Measurements from ENCODE around the gene EDARADD.

The EDARADD gene

DNA sequence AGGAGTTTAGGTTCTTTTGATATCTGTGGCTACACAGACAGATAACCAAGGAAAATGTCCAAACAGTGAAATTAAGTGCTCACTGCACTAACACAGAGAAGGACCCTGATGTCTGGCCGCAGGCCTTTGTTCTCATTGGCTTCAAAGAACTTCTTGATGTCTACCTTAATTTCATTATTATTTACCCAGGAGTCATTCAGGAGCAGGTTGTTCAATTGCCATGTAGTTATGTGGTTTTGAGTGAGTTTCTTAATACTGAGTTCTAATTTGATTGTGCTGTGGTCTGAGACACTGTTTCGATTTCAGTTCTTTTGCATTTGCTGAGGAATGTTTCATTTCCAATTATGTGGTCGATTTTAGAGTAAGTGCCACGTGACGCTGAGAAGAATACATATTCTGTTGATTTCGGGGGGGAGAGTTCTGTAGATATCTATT lies 114.5 kb downstream of the EDARADD start:
- DNase-seq: no peak
- Histone ChIP-seq H2AK5ac (ENCODE audit: low read length, severe bottlenecking) (no peak overlapping the region), H2BK15ac (ENCODE audit: low read depth, poor library complexity, severe bottlenecking) (no peak overlapping the region), H3K18ac (ENCODE audit: low read depth in 1 of 2, low read length in 2 of 2) (no peak overlapping the region), H4K8ac (ENCODE audit: low read length) (no peak overlapping the region), H3K27me3 (ENCODE audit: control insufficient read depth in 1 of 2, insufficient read depth in 1 of 2, low read length in 2 of 2) (peaks cover 0 to 6% of the 10 kb centered on the region in 2 experiments), H2BK120ac (ENCODE audit: low read depth, low read length) (no peak overlapping the region), H3K4me1 (ENCODE audit: control insufficient read depth, insufficient read depth, low read depth, low read length) (peaks cover 2% of the 10 kb centered on the region), H3K14ac (ENCODE audit: low read length in 2 of 2) (no peak overlapping the region), H3K9ac (ENCODE audit: low read length) (no peak overlapping the region), H3K4ac (ENCODE audit: low read depth in 1 of 2, low read length in 2 of 2) (no peak overlapping the region), H3K36me3 (ENCODE audit: control insufficient read depth in 1 of 2, insufficient read depth in 2 of 2, low read depth in 1 of 2, low read length in 2 of 2) (no peaks in the 10 kb centered on the region), H2BK12ac (ENCODE audit: low read length in 2 of 2) (no peak overlapping the region), H4K91ac (ENCODE audit: low read length) (no peak overlapping the region), H3K9me3 (ENCODE audit: control insufficient read depth, low read length) (no peaks in the 10 kb centered on the region), H2BK5ac (ENCODE audit: low read depth, low read length, poor library complexity, severe bottlenecking) (no peak overlapping the region), H3K79me1 (replicated peaks; ENCODE audit: low read length, poor library complexity, severe bottlenecking) (no peaks in the 10 kb centered on the region), H2AFZ (ENCODE audit: low read depth, low read length) (no peak overlapping the region), H3K4me3 (ENCODE audit: insufficient read depth in 1 of 2, low read depth in 1 of 2, low read length in 2 of 2) (no peak overlapping the region), H3K27ac (ENCODE audit: low read length, poor library complexity, severe bottlenecking) (no peak overlapping the region), H3K23ac (ENCODE audit: low read length in 2 of 2) (no peak overlapping the region), H3K4me2 (ENCODE audit: low read length, poor library complexity, severe bottlenecking) (no peak overlapping the region)
- WGBS: 92% methylated on average over 6 of the region's 6 CpGs

DNA sequence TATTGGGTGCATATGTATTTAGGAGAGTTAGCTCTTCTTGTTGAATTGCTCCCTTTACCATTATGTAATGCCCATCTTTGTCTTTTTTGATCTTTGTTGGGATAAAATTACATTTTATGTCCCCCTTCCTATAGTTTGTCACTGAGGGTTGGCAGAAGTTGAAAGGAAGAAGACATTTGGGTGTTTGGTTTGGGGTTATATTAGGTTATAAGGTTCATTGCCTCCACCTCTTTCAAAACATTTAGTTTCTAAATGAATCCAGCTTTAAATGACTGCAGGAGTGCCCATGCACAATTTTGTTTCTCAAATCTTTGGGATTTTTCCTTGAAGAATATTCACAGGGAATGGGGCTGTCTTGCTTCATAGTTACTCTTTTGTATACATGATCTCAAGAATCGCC lies 115.1 kb downstream of the EDARADD start:
- Histone ChIP-seq H3K4ac (ENCODE audit: low read depth in 1 of 2, low read length in 2 of 2) (no peak overlapping the region), H2AK5ac (ENCODE audit: low read length, severe bottlenecking) (no peak overlapping the region), H3K4me2 (ENCODE audit: low read length, poor library complexity, severe bottlenecking) (no peak overlapping the region), H2BK15ac (ENCODE audit: low read depth, poor library complexity, severe bottlenecking) (no peak overlapping the region), H3K14ac (ENCODE audit: low read length in 2 of 2) (no peak overlapping the region), H3K4me3 (ENCODE audit: insufficient read depth in 1 of 2, low read depth in 1 of 2, low read length in 2 of 2) (no peak overlapping the region), H3K23ac (ENCODE audit: low read length in 2 of 2) (no peak overlapping the region), H3K9ac (ENCODE audit: low read length) (no peak overlapping the region), H3K4me1 (ENCODE audit: control insufficient read depth, insufficient read depth, low read depth, low read length) (peaks cover 2% of the 10 kb centered on the region), H4K8ac (ENCODE audit: low read length) (no peak overlapping the region), H2BK5ac (ENCODE audit: low read depth, low read length, poor library complexity, severe bottlenecking) (no peak overlapping the region), H3K36me3 (ENCODE audit: control insufficient read depth in 1 of 2, insufficient read depth in 2 of 2, low read depth in 1 of 2, low read length in 2 of 2) (no peaks in the 10 kb centered on the region), H4K91ac (ENCODE audit: low read length) (no peak overlapping the region), H2BK120ac (ENCODE audit: low read depth, low read length) (no peak overlapping the region), H3K18ac (ENCODE audit: low read depth in 1 of 2, low read length in 2 of 2) (no peak overlapping the region), H3K79me1 (replicated peaks; ENCODE audit: low read length, poor library complexity, severe bottlenecking) (no peaks in the 10 kb centered on the region), H3K9me3 (ENCODE audit: control insufficient read depth, low read length) (no peaks in the 10 kb centered on the region), H3K27me3 (ENCODE audit: control insufficient read depth in 1 of 2, insufficient read depth in 1 of 2, low read length in 2 of 2) (peaks cover 0 to 6% of the 10 kb centered on the region in 2 experiments), H2AFZ (ENCODE audit: low read depth, low read length) (no peak overlapping the region), H3K27ac (ENCODE audit: low read length, poor library complexity, severe bottlenecking) (no peak overlapping the region), H2BK12ac (ENCODE audit: low read length in 2 of 2) (no peak overlapping the region)
- DNase-seq: no peak
- 85% methylated on average over 1 of the region's 1 CpG for WGBS

DNA sequence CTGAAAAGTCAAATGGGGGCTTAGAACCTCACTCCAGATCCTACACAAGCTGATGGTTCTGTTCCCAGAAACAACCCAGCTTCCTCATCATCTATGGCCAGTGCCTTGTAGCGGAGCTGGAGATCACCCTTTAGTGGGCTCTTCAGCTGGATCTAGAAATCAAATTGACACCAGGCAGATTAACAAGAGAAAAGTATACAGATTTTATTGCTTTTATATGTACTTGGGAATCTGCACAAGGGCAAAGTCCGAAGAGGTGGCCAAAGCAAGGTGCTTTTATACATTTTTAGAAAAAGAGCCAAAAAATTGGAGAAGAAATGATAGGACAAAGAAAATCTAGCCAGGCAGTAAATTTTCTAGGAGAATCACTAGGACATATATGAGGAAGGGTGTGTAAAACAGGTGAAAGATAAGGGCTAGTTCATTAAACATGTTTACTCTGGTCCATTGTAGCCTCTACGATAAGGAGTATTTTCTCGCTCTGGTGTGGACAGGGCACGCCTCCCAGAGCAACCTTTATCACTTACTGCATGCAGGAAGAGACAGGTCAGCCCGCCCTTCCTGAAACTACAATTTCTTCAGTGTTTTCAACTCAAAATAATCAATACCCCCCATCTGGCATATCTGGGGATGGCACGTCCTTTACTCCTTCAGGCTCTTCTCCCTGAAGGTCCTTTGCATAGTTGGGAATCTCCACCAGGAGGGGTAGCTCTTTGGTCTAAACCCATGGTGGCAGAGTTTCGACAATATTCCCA lies 115.7 kb downstream of the EDARADD start:
- Histone ChIP-seq H3K4ac (ENCODE audit: low read depth in 1 of 2, low read length in 2 of 2) (no peak overlapping the region), H2BK15ac (ENCODE audit: low read depth, poor library complexity, severe bottlenecking) (no peak overlapping the region), H4K8ac (ENCODE audit: low read length) (no peak overlapping the region), H3K9ac (ENCODE audit: low read length) (no peak overlapping the region), H2BK120ac (ENCODE audit: low read depth, low read length) (no peak overlapping the region), H3K14ac (ENCODE audit: low read length in 2 of 2) (no peak overlapping the region), H3K9me3 (ENCODE audit: control insufficient read depth, low read length) (no peaks in the 10 kb centered on the region), H2AK5ac (ENCODE audit: low read length, severe bottlenecking) (no peak overlapping the region), H3K4me3 (ENCODE audit: insufficient read depth in 1 of 2, low read depth in 1 of 2, low read length in 2 of 2) (no peak overlapping the region), H2AFZ (ENCODE audit: low read depth, low read length) (no peak overlapping the region), H3K18ac (ENCODE audit: low read depth in 1 of 2, low read length in 2 of 2) (no peak overlapping the region), H3K27me3 (ENCODE audit: control insufficient read depth in 1 of 2, insufficient read depth in 1 of 2, low read length in 2 of 2) (peaks cover 0 to 6% of the 10 kb centered on the region in 2 experiments), H2BK12ac (ENCODE audit: low read length in 2 of 2) (no peak overlapping the region), H3K27ac (ENCODE audit: low read length, poor library complexity, severe bottlenecking) (no peak overlapping the region), H3K4me2 (ENCODE audit: low read length, poor library complexity, severe bottlenecking) (no peak overlapping the region), H3K36me3 (ENCODE audit: control insufficient read depth in 1 of 2, insufficient read depth in 2 of 2, low read depth in 1 of 2, low read length in 2 of 2) (no peaks in the 10 kb centered on the region), H3K4me1 (ENCODE audit: control insufficient read depth, insufficient read depth, low read depth, low read length) (peaks cover 2% of the 10 kb centered on the region), H2BK5ac (ENCODE audit: low read depth, low read length, poor library complexity, severe bottlenecking) (no peak overlapping the region), H3K23ac (ENCODE audit: low read length in 2 of 2) (no peak overlapping the region), H4K91ac (ENCODE audit: low read length) (no peak overlapping the region), H3K79me1 (replicated peaks; ENCODE audit: low read length, poor library complexity, severe bottlenecking) (no peaks in the 10 kb centered on the region)
- no peak for DNase-seq
- WGBS: 97% methylated on average over 8 of the region's 8 CpGs

DNA sequence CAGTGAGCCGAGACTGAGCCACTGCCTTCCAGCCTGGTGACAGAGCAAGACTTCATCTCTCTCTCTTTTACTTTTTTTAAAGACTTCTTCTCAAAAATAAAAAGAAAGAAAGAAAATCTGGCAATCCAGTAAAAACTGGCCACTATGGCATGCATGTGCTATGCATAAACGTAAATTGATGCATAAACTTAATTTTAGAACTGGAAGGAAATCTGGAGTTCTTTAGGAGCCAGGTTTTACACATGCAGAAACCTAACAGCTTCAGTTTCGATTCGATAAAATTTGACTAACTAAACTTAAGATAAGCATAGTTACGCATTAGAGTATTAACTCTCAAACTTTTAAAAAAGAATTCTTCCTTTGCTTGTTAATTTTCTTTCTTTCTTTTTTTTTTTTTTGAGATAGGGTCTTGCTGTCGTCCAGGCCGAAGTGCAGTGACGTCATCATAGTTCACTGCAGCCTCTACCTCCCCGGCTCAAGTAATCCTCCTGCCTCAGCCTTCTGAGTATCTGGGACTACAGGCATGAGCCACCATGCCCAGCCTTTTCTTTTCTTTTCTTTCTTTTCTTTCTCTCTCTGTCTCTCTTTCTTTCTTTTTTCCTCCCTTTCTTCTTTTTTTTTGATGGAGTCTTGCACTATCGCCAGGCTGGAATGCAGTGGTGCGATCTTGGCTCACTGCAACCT lies 117.8 kb downstream of the EDARADD start:
- Histone ChIP-seq H3K14ac (ENCODE audit: low read length in 2 of 2) (no peak overlapping the region), H3K4ac (ENCODE audit: low read depth in 1 of 2, low read length in 2 of 2) (no peak overlapping the region), H3K23ac (ENCODE audit: low read length in 2 of 2) (no peak overlapping the region), H3K18ac (ENCODE audit: low read depth in 1 of 2, low read length in 2 of 2) (no peak overlapping the region), H4K8ac (ENCODE audit: low read length) (no peak overlapping the region), H3K9ac (ENCODE audit: low read length) (no peak overlapping the region), H3K9me3 (ENCODE audit: control insufficient read depth, low read length) (no peaks in the 10 kb centered on the region), H4K91ac (ENCODE audit: low read length) (no peak overlapping the region), H2BK5ac (ENCODE audit: low read depth, low read length, poor library complexity, severe bottlenecking) (no peak overlapping the region), H2AFZ (ENCODE audit: low read depth, low read length) (no peak overlapping the region), H2BK120ac (ENCODE audit: low read depth, low read length) (no peak overlapping the region), H3K4me2 (ENCODE audit: low read length, poor library complexity, severe bottlenecking) (no peak overlapping the region), H3K4me1 (ENCODE audit: control insufficient read depth, insufficient read depth, low read depth, low read length) (peaks cover 2% of the 10 kb centered on the region), H3K36me3 (ENCODE audit: control insufficient read depth in 1 of 2, insufficient read depth in 2 of 2, low read depth in 1 of 2, low read length in 2 of 2) (no peaks in the 10 kb centered on the region), H3K27me3 (ENCODE audit: control insufficient read depth in 1 of 2, insufficient read depth in 1 of 2, low read length in 2 of 2) (peaks cover 0 to 6% of the 10 kb centered on the region in 2 experiments), H3K27ac (ENCODE audit: low read length, poor library complexity, severe bottlenecking) (no peak overlapping the region), H3K4me3 (ENCODE audit: insufficient read depth in 1 of 2, low read depth in 1 of 2, low read length in 2 of 2) (no peak overlapping the region), H3K79me1 (replicated peaks; ENCODE audit: low read length, poor library complexity, severe bottlenecking) (no peaks in the 10 kb centered on the region), H2BK12ac (ENCODE audit: low read length in 2 of 2) (no peak overlapping the region), H2AK5ac (ENCODE audit: low read length, severe bottlenecking) (no peak overlapping the region), H2BK15ac (ENCODE audit: low read depth, poor library complexity, severe bottlenecking) (no peak overlapping the region)
- no peak for DNase-seq
- WGBS: 91% methylated on average over 8 of the region's 11 CpGs
